Activated naive CD8-positive, alpha-beta T cell treated with anti-CD3 and anti-CD28 coated beads for 36 hours (primary cell): Measurements from ENCODE around the gene PTRHD1. TPM values are rescaled to one million over a fixed set of nuclear protein-coding genes. Genes with fewer than 3 reads are reported as not detected.
"Not testable (repeated sequence)": the region's sequence is repeated elsewhere in the genome, so short reads cannot be mapped to it uniquely, and the experiment has no call there.

ENCODE experiments used
- DNase-seq: peaks from one replicate; pipeline ENCODE4 v3.0.0; 2021
- H3K27ac Mint-ChIP-seq: one replicate; pipeline ENCODE4 v1.8.0; 2022; ENCODE audit warnings: mild to moderate bottlenecking, moderate library complexity, mixed read lengths
- H3K27me3 Mint-ChIP-seq: one replicate; pipeline ENCODE4 v1.8.0; 2022; ENCODE audit warnings: mild to moderate bottlenecking, mixed read lengths
- H3K36me3 Mint-ChIP-seq: one replicate; pipeline ENCODE4 v1.8.0; 2021; ENCODE audit warnings: mild to moderate bottlenecking, mixed read lengths
- H3K4me1 Mint-ChIP-seq: one replicate; pipeline ENCODE4 v1.8.0; 2021; ENCODE audit warnings: mixed read lengths
- H3K4me3 Mint-ChIP-seq: one replicate; pipeline ENCODE4 v1.8.0; 2022; ENCODE audit warnings: mild to moderate bottlenecking, moderate library complexity, mixed read lengths
- H3K9me3 Mint-ChIP-seq: one replicate; pipeline ENCODE4 v1.8.0; 2022; ENCODE audit warnings: mixed read lengths
- total RNA-seq, 2 experiments: library from RNA; stranded (reverse); gene quantifications; one replicate each; pipeline ENCODE4 v1.2.3, GENCODE V29; 2021

The PTRHD1 gene
- total RNA-seq, 2 experiments from 2014 or later, result 23.8 to 27.5 TPM

- H3K27ac Mint-ChIP-seq, H3K9me3 Mint-ChIP-seq, DNase-seq, H3K4me3 Mint-ChIP-seq, H3K27me3 Mint-ChIP-seq: not testable (repeated sequence)
- peaks cover 17% of the 10 kb centered on the region for H3K4me1 Mint-ChIP-seq
- H3K36me3 Mint-ChIP-seq, result peaks cover 84% of the 10 kb centered on the region
These were observed 7.3 kb upstream of the PTRHD1 start for GRCh38 chr2:24800487-24800886.

- no peak overlapping the region for H3K27ac Mint-ChIP-seq
- H3K4me3 Mint-ChIP-seq, result no peak overlapping the region
- no peak for DNase-seq
- no peaks in the 10 kb centered on the region for H3K27me3 Mint-ChIP-seq
- H3K36me3 Mint-ChIP-seq, result peaks cover 73% of the 10 kb centered on the region
- peaks cover 4% of the 10 kb centered on the region for H3K9me3 Mint-ChIP-seq
- peaks cover 22% of the 10 kb centered on the region for H3K4me1 Mint-ChIP-seq
These were observed 4.5 kb upstream of the PTRHD1 start for GRCh38 chr2:24797644-24798043.

- Mint-ChIP-seq H3K4me3 (peak overlapping the region; percentile 96), H3K9me3 (no peaks in the 10 kb centered on the region), H3K27me3 (no peaks in the 10 kb centered on the region), H3K27ac (peak overlapping the region; percentile 99), H3K4me1 (peaks cover 29% of the 10 kb centered on the region), H3K36me3 (peaks cover 51% of the 10 kb centered on the region)
- DNase-seq, result no peak
These were observed 707 bp upstream of the PTRHD1 start for GRCh38 chr2:24793761-24794435.

- DNase-seq, result no peak
- Mint-ChIP-seq H3K27me3 (no peaks in the 10 kb centered on the region), H3K27ac (peak overlapping the region; percentile 99), H3K4me1 (peaks cover 27% of the 10 kb centered on the region), H3K9me3 (no peaks in the 10 kb centered on the region), H3K36me3 (peaks cover 39% of the 10 kb centered on the region), H3K4me3 (peak overlapping the region; percentile 96)
These were observed 683 bp downstream of the PTRHD1 start for GRCh38 chr2:24792542-24792873.

- Mint-ChIP-seq H3K4me1 (peaks cover 17% of the 10 kb centered on the region), H3K9me3 (no peaks in the 10 kb centered on the region), H3K27me3 (no peaks in the 10 kb centered on the region), H3K27ac (no peak overlapping the region), H3K36me3 (peaks cover 29% of the 10 kb centered on the region), H3K4me3 (no peak overlapping the region)
- DNase-seq, result no peak
These were observed 1.7 kb downstream of the PTRHD1 start for GRCh38 chr2:24791452-24791851.

- no peak overlapping the region for H3K4me3 Mint-ChIP-seq
- peaks cover 8% of the 10 kb centered on the region for H3K36me3 Mint-ChIP-seq
These were observed 4.4 kb downstream of the PTRHD1 start for GRCh38 chr2:24788816-24789215.

GRCh38 chr2:24787532-24787931 lies 5.7 kb downstream of the PTRHD1 start:
- H3K9me3 Mint-ChIP-seq, result no peaks in the 10 kb centered on the region
- no peak overlapping the region for H3K4me3 Mint-ChIP-seq
- peaks cover 7% of the 10 kb centered on the region for H3K4me1 Mint-ChIP-seq
- peaks cover 7% of the 10 kb centered on the region for H3K36me3 Mint-ChIP-seq
- H3K27me3 Mint-ChIP-seq, result no peaks in the 10 kb centered on the region
- H3K27ac Mint-ChIP-seq, result no peak overlapping the region
- no peak for DNase-seq

More at GRCh38 chr2:24788816-24789215, 4.4 kb downstream of the PTRHD1 start:
- Mint-ChIP-seq H3K27me3 (no peaks in the 10 kb centered on the region), H3K27ac (no peak overlapping the region), H3K9me3 (no peaks in the 10 kb centered on the region), H3K4me1 (peaks cover 7% of the 10 kb centered on the region)
- DNase-seq, result no peak

GRCh38 chr2:24785671-24786321 lies 7.4 kb downstream of the PTRHD1 start:
- H3K27me3 Mint-ChIP-seq, result peaks cover 3% of the 10 kb centered on the region
- no peaks in the 10 kb centered on the region for H3K4me1 Mint-ChIP-seq
- H3K27ac Mint-ChIP-seq, result no peak overlapping the region

GRCh38 chr2:24783641-24784040 lies 9.6 kb downstream of the PTRHD1 start:
- DNase-seq, result no peak

More at GRCh38 chr2:24785671-24786321, 7.4 kb downstream of the PTRHD1 start:
- Mint-ChIP-seq H3K4me3 (no peak overlapping the region), H3K9me3 (no peaks in the 10 kb centered on the region), H3K36me3 (peaks cover 7% of the 10 kb centered on the region)
- no peak for DNase-seq

GRCh38 chr2:24779116-24779515 lies 14.1 kb downstream of the PTRHD1 start:
- H3K27ac Mint-ChIP-seq, result no peak overlapping the region
- no peak for DNase-seq
- no peaks in the 10 kb centered on the region for H3K4me1 Mint-ChIP-seq
- peaks cover 3% of the 10 kb centered on the region for H3K27me3 Mint-ChIP-seq
- no peaks in the 10 kb centered on the region for H3K9me3 Mint-ChIP-seq
- no peak overlapping the region for H3K4me3 Mint-ChIP-seq
- no peaks in the 10 kb centered on the region for H3K36me3 Mint-ChIP-seq

More at GRCh38 chr2:24783641-24784040, 9.6 kb downstream of the PTRHD1 start:
- no peaks in the 10 kb centered on the region for H3K36me3 Mint-ChIP-seq
- no peak overlapping the region for H3K4me3 Mint-ChIP-seq
- no peaks in the 10 kb centered on the region for H3K9me3 Mint-ChIP-seq
- no peak overlapping the region for H3K27ac Mint-ChIP-seq
- no peaks in the 10 kb centered on the region for H3K4me1 Mint-ChIP-seq
- H3K27me3 Mint-ChIP-seq, result peaks cover 3% of the 10 kb centered on the region

GRCh38 chr2:24774373-24774772 lies 18.8 kb downstream of the PTRHD1 start:
- H3K27ac Mint-ChIP-seq, result no peak overlapping the region

GRCh38 chr2:24771764-24772586 lies 21.2 kb downstream of the PTRHD1 start:
- Mint-ChIP-seq H3K27me3 (no peaks in the 10 kb centered on the region), H3K4me3 (no peak overlapping the region), H3K36me3 (peaks cover 9% of the 10 kb centered on the region), H3K9me3 (no peaks in the 10 kb centered on the region), H3K27ac (no peak overlapping the region), H3K4me1 (no peaks in the 10 kb centered on the region)
- no peak for DNase-seq

More at GRCh38 chr2:24774373-24774772, 18.8 kb downstream of the PTRHD1 start:
- H3K4me1 Mint-ChIP-seq, result no peaks in the 10 kb centered on the region
- H3K27me3 Mint-ChIP-seq, result no peaks in the 10 kb centered on the region
- DNase-seq, result no peak
- peaks cover 5% of the 10 kb centered on the region for H3K36me3 Mint-ChIP-seq
- H3K9me3 Mint-ChIP-seq, result no peaks in the 10 kb centered on the region
- H3K4me3 Mint-ChIP-seq, result no peak overlapping the region

GRCh38 chr2:24771061-24771460 lies 22.1 kb downstream of the PTRHD1 start:
- peaks cover 6% of the 10 kb centered on the region for H3K4me1 Mint-ChIP-seq
- no peak overlapping the region for H3K27ac Mint-ChIP-seq
- H3K4me3 Mint-ChIP-seq, result no peak overlapping the region
- H3K27me3 Mint-ChIP-seq, result no peaks in the 10 kb centered on the region
- H3K9me3 Mint-ChIP-seq, result no peaks in the 10 kb centered on the region
- DNase-seq, result no peak
- peaks cover 12% of the 10 kb centered on the region for H3K36me3 Mint-ChIP-seq

- no peaks in the 10 kb centered on the region for H3K9me3 Mint-ChIP-seq
- H3K27me3 Mint-ChIP-seq, result no peaks in the 10 kb centered on the region
- peaks cover 6% of the 10 kb centered on the region for H3K4me1 Mint-ChIP-seq
- DNase-seq, result no peak
- H3K27ac Mint-ChIP-seq, result no peak overlapping the region
- H3K4me3 Mint-ChIP-seq, result no peak overlapping the region
- peaks cover 13% of the 10 kb centered on the region for H3K36me3 Mint-ChIP-seq
These were observed 24.6 kb downstream of the PTRHD1 start for GRCh38 chr2:24768601-24769000.

- no peak for DNase-seq
- Mint-ChIP-seq H3K27ac (no peak overlapping the region), H3K27me3 (no peaks in the 10 kb centered on the region), H3K9me3 (no peaks in the 10 kb centered on the region), H3K4me3 (no peak overlapping the region), H3K4me1 (peaks cover 6% of the 10 kb centered on the region), H3K36me3 (peaks cover 13% of the 10 kb centered on the region)
These were observed 25.2 kb downstream of the PTRHD1 start for GRCh38 chr2:24768013-24768412.
